Germinal center (tissue), 1 donor: ENCODE measurements around the gene LDHB.
"Not testable (repeated sequence)": the region's sequence is repeated elsewhere in the genome, so short reads cannot be mapped to it uniquely, and the experiment has no call there.

Experiments used
- DNase-seq: peaks from one replicate; pipeline ENCODE4 v3.0.0; 2012; ENCODE audit warnings: mixed read lengths, low spot score

Gene LDHB

GRCh38 chr12:21657326-21658077 is at the start of gene LDHB:
Gene LDHB, minus strand, starts transcription at chr12:21657842. Its CDS starts 3,171 bp downstream, at chr12:21654671.
- peak; percentile 85 for DNase-seq

- no peak for DNase-seq
Observed at GRCh38 chr12:21704847-21705246, 47.2 kb upstream of the LDHB start.

DNA sequence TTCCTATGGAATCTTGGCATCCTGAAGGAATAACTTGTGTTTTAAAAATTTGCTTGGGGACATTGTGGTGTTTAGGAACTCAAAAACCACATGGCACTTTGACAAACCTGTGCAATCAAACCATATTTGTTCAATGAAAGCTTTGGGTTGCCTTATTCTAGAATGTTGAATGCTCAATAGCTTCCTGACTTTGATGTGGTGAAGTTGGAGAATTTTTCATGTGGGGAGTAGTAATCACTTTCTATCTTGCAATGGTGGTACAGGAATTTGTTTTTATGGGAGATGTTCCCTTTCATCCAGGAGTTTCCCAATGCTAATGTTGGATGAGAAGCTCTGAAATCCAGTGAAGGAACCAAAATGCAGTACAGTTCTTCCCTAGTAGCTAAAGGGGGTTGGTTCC is 42.2 kb upstream of the LDHB start:
- no peak for DNase-seq

DNA sequence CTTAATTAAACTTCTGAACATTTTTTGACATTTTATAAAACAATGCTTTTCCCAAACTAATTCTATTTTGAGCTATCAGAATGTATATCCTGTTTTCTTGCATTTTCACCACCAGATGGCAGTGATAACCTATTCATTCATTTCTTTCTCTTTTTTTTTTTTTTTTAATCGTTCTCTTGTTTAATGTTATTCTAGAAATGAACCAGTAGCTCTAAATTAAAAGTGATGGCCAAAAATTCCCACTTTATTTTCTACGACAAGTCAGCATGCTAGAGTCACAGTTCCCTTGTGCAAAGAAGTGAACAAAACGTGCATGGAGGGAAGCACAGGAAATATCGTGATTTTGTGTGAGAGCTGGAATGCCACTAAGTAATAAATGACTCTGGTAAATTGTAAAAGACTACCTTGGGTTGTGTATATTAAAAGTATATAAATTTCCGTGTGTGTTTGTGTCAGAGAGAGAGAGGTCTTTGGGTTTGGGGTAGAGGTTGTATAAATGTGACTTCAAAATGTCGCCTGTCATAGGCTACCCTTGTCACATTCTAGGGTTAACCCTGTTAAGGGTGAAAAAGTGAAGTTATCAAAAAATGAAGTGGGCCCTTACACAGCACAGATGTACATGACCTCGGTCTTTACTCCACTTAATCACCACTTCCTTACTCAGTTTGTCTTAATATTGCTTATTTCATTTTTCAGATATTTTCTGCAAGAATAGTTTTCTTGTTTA is 40.4 kb upstream of the LDHB start:
- DNase-seq, result no peak

- no peak for DNase-seq
Observed at GRCh38 chr12:21696625-21697024, 39.0 kb upstream of the LDHB start.

DNA sequence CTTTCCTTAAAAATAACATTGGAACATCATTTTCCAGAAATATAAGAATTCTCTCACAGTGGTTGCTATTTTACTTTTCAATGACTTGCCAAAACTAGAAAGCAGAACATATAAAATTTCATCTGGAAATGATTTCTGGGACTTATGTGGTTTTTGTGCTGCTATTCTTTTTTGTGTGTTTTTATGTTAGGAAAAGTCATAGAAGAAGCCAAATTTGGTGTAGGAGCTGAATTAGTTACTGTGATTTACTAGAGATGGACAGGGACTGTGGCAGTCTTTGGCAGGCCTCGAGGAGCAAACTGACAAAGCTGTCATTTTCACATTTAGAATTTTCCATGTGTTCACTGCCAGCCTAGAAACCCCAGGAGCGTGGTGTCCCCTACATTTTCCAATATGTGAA is 38.3 kb upstream of the LDHB start:
- no peak for DNase-seq

GRCh38 chr12:21694660-21695059 is 37.0 kb upstream of the LDHB start:
- DNase-seq, result no peak

DNA sequence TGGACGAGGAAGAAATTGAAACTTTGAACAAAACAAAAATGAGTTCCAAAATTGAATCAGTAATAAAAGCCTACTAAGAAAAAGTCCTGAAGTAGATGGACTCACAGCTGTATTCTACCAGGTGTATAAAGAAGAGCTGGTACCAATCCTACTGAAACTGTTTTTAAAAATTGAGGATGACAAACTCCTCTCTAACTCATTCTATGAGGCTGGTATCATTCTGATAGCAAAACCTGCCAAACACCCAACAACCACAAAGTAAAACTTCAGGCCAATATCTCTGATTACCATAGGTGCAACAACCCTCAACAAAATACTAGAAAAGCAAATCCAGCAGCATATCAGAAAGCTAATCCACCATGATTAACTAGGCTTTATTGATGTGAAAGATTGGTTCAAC is 33.9 kb upstream of the LDHB start:
- no peak for DNase-seq

DNA sequence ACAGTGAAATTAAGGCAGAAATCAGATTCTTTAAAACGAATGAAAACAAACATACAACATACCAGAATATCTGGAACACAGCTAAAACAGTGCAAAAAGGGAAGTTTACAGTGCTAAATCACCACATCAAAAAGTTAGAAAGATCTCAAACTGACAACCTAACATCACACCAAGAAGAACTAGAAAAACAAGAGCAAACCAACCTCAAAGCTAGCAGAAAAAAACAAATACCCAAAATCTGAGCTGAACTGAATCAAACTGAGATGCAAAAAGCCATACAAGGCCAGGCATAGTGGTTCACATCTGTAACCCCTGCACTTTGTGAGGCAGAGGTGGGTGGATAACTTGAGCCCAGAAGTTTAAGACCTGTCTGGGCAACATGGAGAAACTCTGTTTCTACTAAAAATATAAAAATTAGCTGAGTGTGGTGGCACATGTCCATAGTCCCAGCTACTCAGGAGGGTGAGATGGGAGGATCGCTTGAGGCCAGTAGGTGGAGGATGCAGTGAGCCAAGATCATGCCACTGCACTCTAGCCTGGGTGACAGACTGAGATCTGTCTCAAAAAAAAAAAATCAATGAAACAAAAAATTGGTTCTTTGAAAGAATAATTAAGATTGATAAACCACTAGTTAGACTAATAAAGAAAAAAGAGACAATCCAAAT is 33.2 kb upstream of the LDHB start:
- DNase-seq, result no peak

DNA sequence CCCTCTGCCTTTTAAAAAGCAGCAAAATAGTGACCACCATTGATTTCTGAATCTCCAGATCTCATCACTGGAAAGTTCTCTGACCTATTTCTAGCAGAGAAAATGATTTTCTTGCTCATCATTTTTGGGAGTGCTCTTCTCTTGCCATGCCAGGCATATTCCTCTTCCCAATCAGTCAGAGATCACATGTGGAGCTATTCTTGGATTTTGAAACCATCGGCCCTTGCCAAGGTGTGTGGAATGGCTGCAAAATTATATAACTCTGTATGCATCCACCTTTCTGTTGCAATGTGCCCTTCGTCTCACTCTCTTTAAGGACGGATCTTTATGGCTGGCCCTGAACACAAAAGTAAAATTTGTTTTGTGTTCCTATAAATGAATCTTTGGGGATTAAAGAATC is 25.5 kb upstream of the LDHB start:
- DNase-seq, result no peak

GRCh38 chr12:21678959-21679358 is 21.3 kb upstream of the LDHB start:
- no peak for DNase-seq

DNA sequence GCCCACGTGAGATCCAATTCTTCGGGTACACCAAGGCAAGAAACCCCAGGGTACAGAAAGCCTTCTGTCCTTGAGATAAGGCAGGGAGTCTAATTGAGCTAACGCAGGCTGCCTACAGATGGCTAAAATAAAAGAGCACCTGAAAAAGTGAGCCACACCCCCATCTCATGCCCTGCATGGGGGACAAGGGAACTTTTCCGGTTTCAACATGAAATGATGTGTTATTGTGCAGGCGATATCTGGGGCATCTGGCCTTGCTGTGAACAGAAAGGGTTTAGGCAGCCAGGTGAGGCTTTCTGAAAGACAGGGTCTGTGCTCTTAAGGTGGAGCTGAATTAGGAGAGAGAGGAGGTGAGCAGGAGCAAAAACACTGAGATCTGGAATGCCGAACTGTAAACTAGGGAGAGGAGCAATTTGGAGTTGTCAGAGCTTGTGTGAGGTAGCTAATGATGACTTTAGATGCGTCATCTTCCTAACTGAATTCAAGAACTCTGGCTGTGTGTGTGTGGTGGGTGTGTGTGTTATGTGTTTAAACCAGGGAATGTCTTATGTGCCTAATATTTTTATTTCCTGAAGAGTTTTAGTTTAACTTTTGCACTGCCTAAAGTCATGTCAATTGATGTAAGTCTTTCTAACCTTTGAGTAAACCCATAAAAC is 20.1 kb upstream of the LDHB start:
- no peak for DNase-seq

GRCh38 chr12:21677204-21677603 is 19.6 kb upstream of the LDHB start:
- no peak for DNase-seq

- no peak for DNase-seq
Observed at GRCh38 chr12:21676776-21677175, 19.1 kb upstream of the LDHB start.

DNA sequence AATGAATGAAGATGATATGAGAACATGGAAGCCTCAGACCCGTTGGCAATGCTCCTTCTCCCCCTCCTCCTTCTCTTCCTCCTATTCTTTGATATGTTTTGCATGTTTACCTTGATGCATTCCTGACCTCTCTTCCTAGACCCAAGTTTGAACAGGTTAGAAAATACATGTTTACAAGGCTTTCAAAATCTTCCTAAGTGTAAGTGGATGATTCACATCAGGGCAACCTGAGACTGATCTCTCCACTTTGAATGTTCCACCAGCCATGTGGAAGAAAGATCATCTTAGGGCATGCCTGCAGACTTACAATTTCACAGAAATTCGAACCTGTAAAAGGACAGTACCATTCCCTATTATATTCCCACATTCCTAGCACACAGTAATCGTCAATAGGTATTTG is 18.0 kb upstream of the LDHB start:
- no peak for DNase-seq

GRCh38 chr12:21675096-21675495 is 17.5 kb upstream of the LDHB start:
- DNase-seq, result no peak

- DNase-seq, result not testable (repeated sequence)
Observed at GRCh38 chr12:21673830-21674552, 16.3 kb upstream of the LDHB start.

DNA sequence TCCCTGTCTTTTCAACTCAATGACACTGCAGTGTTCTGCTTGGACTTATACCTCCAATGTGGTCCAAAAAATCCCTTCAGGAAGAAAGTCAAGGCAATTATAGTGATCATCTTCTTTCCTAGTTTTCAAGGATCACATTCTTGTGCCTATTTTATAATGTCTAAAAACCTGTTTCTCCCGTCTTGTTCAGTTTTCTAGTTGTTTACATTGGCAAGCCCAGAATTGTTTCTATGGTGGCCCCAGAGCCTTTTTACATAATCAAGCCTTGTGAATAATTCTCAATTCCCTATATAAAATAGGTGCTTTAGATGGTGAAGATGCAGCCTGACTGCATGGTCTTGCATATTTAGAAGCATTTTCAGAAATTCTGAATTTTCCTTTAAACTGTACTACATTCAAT is 14.5 kb upstream of the LDHB start:
- DNase-seq, result no peak

GRCh38 chr12:21666722-21667121 is 9.1 kb upstream of the LDHB start:
- DNase-seq, result no peak

DNA sequence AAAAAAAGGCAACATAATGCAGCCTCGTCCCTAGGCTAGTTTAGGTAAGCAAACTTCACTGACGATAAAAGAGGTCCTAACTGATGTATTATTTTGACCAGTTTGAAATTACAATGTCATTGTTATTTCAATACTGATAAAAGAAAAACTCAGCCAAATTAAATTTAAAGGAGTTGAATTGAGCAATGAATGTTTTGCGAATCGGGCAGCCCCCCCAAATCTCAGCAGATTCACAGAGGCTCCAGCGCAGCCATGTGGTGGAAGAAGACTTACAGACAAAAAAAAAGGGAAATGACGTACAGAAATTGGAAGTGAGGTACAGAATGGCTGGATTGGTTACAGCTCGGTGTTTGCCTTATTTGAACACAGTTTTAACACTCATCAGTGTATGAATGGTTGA is 8.2 kb upstream of the LDHB start:
- DNase-seq, result no peak

DNA sequence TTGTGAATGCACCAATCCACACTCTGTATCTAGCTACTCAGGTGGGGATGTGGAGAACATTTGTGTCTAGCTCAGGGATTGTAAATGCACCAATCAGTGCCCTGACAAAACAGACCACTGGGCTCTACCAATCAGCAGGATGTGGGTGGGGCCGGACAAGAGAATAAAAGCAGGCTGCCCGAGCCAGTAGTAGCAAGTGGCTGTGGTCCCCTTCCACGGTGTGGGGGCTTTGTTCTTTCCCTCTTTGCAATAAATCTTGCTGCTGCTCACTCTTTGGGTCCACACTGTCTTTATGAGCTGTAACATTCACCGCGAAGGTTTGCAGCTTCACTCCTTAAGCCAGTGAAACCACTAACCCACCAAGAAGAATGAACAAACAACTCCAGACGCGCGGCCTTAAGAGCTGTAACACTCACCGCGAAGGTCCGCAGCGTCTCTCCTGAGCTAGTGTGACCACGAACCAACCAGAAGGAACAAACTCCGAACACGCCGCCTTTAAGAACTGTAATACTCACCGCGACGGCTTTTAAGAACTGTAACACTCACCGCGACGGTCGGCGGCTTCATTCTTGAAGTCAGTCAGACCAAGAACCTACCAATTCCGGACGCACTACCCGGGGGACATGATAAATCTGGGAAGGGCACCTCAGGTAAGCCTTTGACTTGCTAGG is 4.6 kb upstream of the LDHB start:
- DNase-seq, result no peak
